MM.1S (cell line): ENCODE results near the gene CHAF1A.

Experiments used
- CTCF ChIP-seq: fragments of 300-600 bp; sonication (generic); IDR thresholded peaks from 2 replicates; pipeline ENCODE4 v1.5.1; 2016; ENCODE audit warnings: antibody characterized with exemption, low read length, mixed read lengths
- EZH2 ChIP-seq: fragments of 300-600 bp; sonication (generic); optimal IDR thresholded peaks from 2 replicates; pipeline ENCODE3; 2017; ENCODE audit warnings: low read depth, mild to moderate bottlenecking, antibody characterized with exemption, low read length, mixed read lengths
- EZH2phosphoT487 ChIP-seq: fragments of 300-600 bp; sonication (generic); IDR thresholded peaks from 2 replicates; pipeline ENCODE4 v1.6.1; 2018; ENCODE audit warnings: antibody characterized with exemption, low read length

- TF ChIP-seq CTCF (no peak), EZH2 (no peak), EZH2phosphoT487 (no peak)
These were observed 30.6 kb downstream of the CHAF1A start for GRCh38 chr19:4432918-4433506.
